NCI-H1105 (cell line): ENCODE results near the gene HNRNPA1.
"Not testable (repeated sequence)": the region's sequence is repeated elsewhere in the genome, so short reads cannot be mapped to it uniquely, and the experiment has no call there.

Experiments used
- DNase-seq: peaks from one replicate; lab custom pipeline; 2025; lab: John Stamatoyannopoulos, UW

The HNRNPA1 gene

GRCh38 chr12:54280468-54281260, at the start of gene HNRNPA1:
Gene HNRNPA1, plus strand, starts transcription at chr12:54280726. Its CDS starts 82 bp downstream, at chr12:54280808.
- DNase-seq = peak; percentile 91

- DNase-seq = not testable (repeated sequence)
Observed at GRCh38 chr12:54231269-54231668, 49.3 kb upstream of the HNRNPA1 start.

GRCh38 chr12:54232790-54233189, 47.7 kb upstream of the HNRNPA1 start:
- no peak for DNase-seq

- DNase-seq = no peak
Observed at GRCh38 chr12:54238531-54238930, 42.0 kb upstream of the HNRNPA1 start.

GRCh38 chr12:54239620-54240019, 40.9 kb upstream of the HNRNPA1 start:
- no peak for DNase-seq

GRCh38 chr12:54240129-54240528, 40.4 kb upstream of the HNRNPA1 start:
- DNase-seq = no peak

GRCh38 chr12:54240971-54241588, 39.4 kb upstream of the HNRNPA1 start:
- no peak for DNase-seq

GRCh38 chr12:54246011-54246641, 34.4 kb upstream of the HNRNPA1 start:
- no peak for DNase-seq

GRCh38 chr12:54249489-54249888, 31.0 kb upstream of the HNRNPA1 start:
- DNase-seq = no peak

- DNase-seq = no peak
Observed at GRCh38 chr12:54251667-54252284, 28.8 kb upstream of the HNRNPA1 start.

- DNase-seq = no peak
Observed at GRCh38 chr12:54253240-54253639, 27.3 kb upstream of the HNRNPA1 start.

- no peak for DNase-seq
Observed at GRCh38 chr12:54257332-54257731, 23.2 kb upstream of the HNRNPA1 start.

- no peak for DNase-seq
Observed at GRCh38 chr12:54258201-54258681, 22.3 kb upstream of the HNRNPA1 start.

GRCh38 chr12:54259194-54260011, 21.1 kb upstream of the HNRNPA1 start:
- peak; percentile 78 for DNase-seq

GRCh38 chr12:54261815-54262402, 18.6 kb upstream of the HNRNPA1 start:
- no peak for DNase-seq

- no peak for DNase-seq
Observed at GRCh38 chr12:54262403-54262925, 18.1 kb upstream of the HNRNPA1 start.

- DNase-seq = no peak
Observed at GRCh38 chr12:54265364-54265812, 15.1 kb upstream of the HNRNPA1 start.

- no peak for DNase-seq
Observed at GRCh38 chr12:54266852-54267251, 13.7 kb upstream of the HNRNPA1 start.

- no peak for DNase-seq
Observed at GRCh38 chr12:54270345-54270744, 10.2 kb upstream of the HNRNPA1 start.

- DNase-seq = no peak
Observed at GRCh38 chr12:54272214-54272613, 8.3 kb upstream of the HNRNPA1 start.

- DNase-seq = no peak
Observed at GRCh38 chr12:54273981-54274380, 6.5 kb upstream of the HNRNPA1 start.
